OCI-LY3 (cell line): ENCODE data around the gene TCP10L.

Experiments
- H2AFZ ChIP-seq: fragments of 200-600, 300-600 bp; shearing (Covaris generic); 2 replicates; pipeline ENCODE4 v1.6.0; 2014; ENCODE audit warnings: antibody characterized with exemption, low read depth, low read length
- H3K27ac ChIP-seq: fragments of 200-600, 300-600 bp; sonication (generic); 2 replicates; pipeline ENCODE4 v1.5.1; 2014; ENCODE audit warnings: mild to moderate bottlenecking, low read length, moderate library complexity, mixed read lengths
- H3K27me3 ChIP-seq: fragments of 200-600, 300-600 bp; sonication (generic); 2 replicates; pipeline ENCODE4 v1.6.1; 2014; ENCODE audit warnings: low read depth, low read length, mixed read lengths
- H3K36me3 ChIP-seq: fragments of 200-600, 300-600 bp; sonication (generic); replicated peaks from 2 replicates; pipeline ENCODE3; 2014; ENCODE audit warnings: low read depth, low read length, mixed read lengths
- H3K4me1 ChIP-seq: fragments of 300-600, 200-600 bp; sonication (generic); 2 replicates; pipeline ENCODE4 v1.6.1; 2014; ENCODE audit warnings: low read length, mixed read lengths
- H3K4me2 ChIP-seq: fragments of 200-600, 300-600 bp; sonication (generic); 2 replicates; pipeline ENCODE4 v1.6.1; 2014; ENCODE audit warnings: low read length, mixed read lengths
- H3K4me3 ChIP-seq: fragments of 300-600, 200-600 bp; sonication (generic); 2 replicates; pipeline ENCODE4 v1.5.1; 2014; ENCODE audit warnings: antibody characterized with exemption, mild to moderate bottlenecking, low read length, moderate library complexity
- H3K79me2 ChIP-seq: fragments of 300-600, 200-600 bp; shearing (Covaris generic); 2 replicates; pipeline ENCODE4 v1.6.1; 2014; ENCODE audit warnings: mild to moderate bottlenecking, low read length, mixed read lengths
- H3K9ac ChIP-seq: fragments of 300-600, 200-600 bp; shearing (Covaris generic); 2 replicates; pipeline ENCODE4 v1.6.0; 2014; ENCODE audit warnings: mild to moderate bottlenecking, low read length, moderate library complexity
- H3K9me3 ChIP-seq: fragments of 200-600, 300-600 bp; shearing (Covaris generic); 2 replicates; pipeline ENCODE4 v1.6.1; 2014; ENCODE audit warnings: low read length, mixed read lengths; ENCODE audit not compliant: insufficient read depth
- H4K20me1 ChIP-seq: fragments of 200-600, 300-600 bp; sonication (generic); 2 replicates; pipeline ENCODE4 v1.6.1; 2016; ENCODE audit warnings: low read length, mixed read lengths; ENCODE audit not compliant: insufficient read depth
- CTCF ChIP-seq: fragments of 200-600, 300-600 bp; sonication (generic); IDR thresholded peaks from 2 replicates; pipeline ENCODE4 v1.5.1; 2014; ENCODE audit warnings: antibody characterized with exemption, low read length, low read depth
- EZH2phosphoT487 ChIP-seq: fragments of 200-600 bp; shearing (Covaris generic); IDR thresholded peaks from 2 replicates; pipeline ENCODE4 v1.6.1; 2018; ENCODE audit warnings: antibody characterized with exemption, mixed run types, low read depth

The TCP10L gene

GRCh38 chr21:32560896-32561295 lies 24.4 kb downstream of the TCP10L start:
- H3K4me2 ChIP-seq: no peak overlapping the region
- no peaks in the 10 kb centered on the region for H3K27me3 ChIP-seq
- no peaks in the 10 kb centered on the region for H3K9me3 ChIP-seq
- H3K9ac ChIP-seq: no peak overlapping the region
- H3K27ac ChIP-seq: no peak overlapping the region
- no peak overlapping the region for H3K4me3 ChIP-seq
- no peaks in the 10 kb centered on the region for H3K4me1 ChIP-seq
- H4K20me1 ChIP-seq: no peaks in the 10 kb centered on the region
- H2AFZ ChIP-seq: no peak overlapping the region
- no peaks in the 10 kb centered on the region for H3K79me2 ChIP-seq
- TF ChIP-seq CTCF: no peak
- no peak for TF ChIP-seq EZH2phosphoT487
- H3K36me3 ChIP-seq: no peaks in the 10 kb centered on the region

- H3K36me3 ChIP-seq: no peaks in the 10 kb centered on the region
- H3K9ac ChIP-seq: no peak overlapping the region
- H4K20me1 ChIP-seq: no peaks in the 10 kb centered on the region
- no peak overlapping the region for H3K27ac ChIP-seq
- H3K4me3 ChIP-seq: no peak overlapping the region
- no peaks in the 10 kb centered on the region for H3K27me3 ChIP-seq
- H3K9me3 ChIP-seq: no peaks in the 10 kb centered on the region
- H3K4me1 ChIP-seq: no peaks in the 10 kb centered on the region
- no peak overlapping the region for H3K4me2 ChIP-seq
- no peaks in the 10 kb centered on the region for H3K79me2 ChIP-seq
- no peak overlapping the region for H2AFZ ChIP-seq
- TF ChIP-seq EZH2phosphoT487 (no peak), CTCF (no peak)
These were observed 26.2 kb downstream of the TCP10L start for GRCh38 chr21:32559006-32559610.

GRCh38 chr21:32558106-32558505 lies 27.2 kb downstream of the TCP10L start:
- no peak overlapping the region for H3K27ac ChIP-seq
- no peak overlapping the region for H3K4me3 ChIP-seq
- no peak overlapping the region for H3K9ac ChIP-seq
- no peaks in the 10 kb centered on the region for H3K27me3 ChIP-seq
- H3K9me3 ChIP-seq: no peaks in the 10 kb centered on the region
- no peaks in the 10 kb centered on the region for H3K4me1 ChIP-seq
- H3K4me2 ChIP-seq: no peak overlapping the region
- no peak overlapping the region for H2AFZ ChIP-seq
- H4K20me1 ChIP-seq: no peaks in the 10 kb centered on the region
- H3K36me3 ChIP-seq: no peaks in the 10 kb centered on the region
- no peaks in the 10 kb centered on the region for H3K79me2 ChIP-seq
- TF ChIP-seq CTCF (no peak), EZH2phosphoT487 (no peak)

- Histone ChIP-seq H3K27me3 (0 out of 2 replicates have a peak, but pooled peaks cover 3% of the 10 kb centered on the region), H4K20me1 (no peaks in the 10 kb centered on the region), H3K4me1 (no peaks in the 10 kb centered on the region), H3K4me2 (no peak overlapping the region), H3K4me3 (no peak overlapping the region), H3K36me3 (no peaks in the 10 kb centered on the region), H3K9me3 (no peaks in the 10 kb centered on the region), H3K27ac (no peak overlapping the region), H3K79me2 (no peaks in the 10 kb centered on the region), H2AFZ (no peak overlapping the region), H3K9ac (no peak overlapping the region)
- no peak for TF ChIP-seq EZH2phosphoT487
- no peak for TF ChIP-seq CTCF
These were observed 30.3 kb downstream of the TCP10L start for GRCh38 chr21:32554832-32555638.
